Endometrial microvascular endothelial cells (primary cell): ENCODE data around the gene C12orf75. TPM values are rescaled to one million over a fixed set of nuclear protein-coding genes. Genes with fewer than 3 reads are reported as not detected.
"Not testable (repeated sequence)": the region's sequence is repeated elsewhere in the genome, so short reads cannot be mapped to it uniquely, and the experiment has no call there.

Experiments used
- in situ Hi-C: cut with HindIII; loops from 2 replicates; pipeline ENCODE4 v1.10.0; 2017; ENCODE audit warnings: low sequenced_read_pairs, low pct_unique_long_range_greater_than_20kb; ENCODE audit errors: inconsistent ontology term
- total RNA-seq: library from RNA; depleted of rRNA; stranded (reverse); fragments of >200 nt; gene quantifications from one replicate; pipeline ENCODE4 v1.2.3, GENCODE V29; 2015; ENCODE audit errors: inconsistent ontology term

C12orf75 gene
- total RNA-seq, 1 donor from 2014 or later, result 88.9 TPM

DNA sequence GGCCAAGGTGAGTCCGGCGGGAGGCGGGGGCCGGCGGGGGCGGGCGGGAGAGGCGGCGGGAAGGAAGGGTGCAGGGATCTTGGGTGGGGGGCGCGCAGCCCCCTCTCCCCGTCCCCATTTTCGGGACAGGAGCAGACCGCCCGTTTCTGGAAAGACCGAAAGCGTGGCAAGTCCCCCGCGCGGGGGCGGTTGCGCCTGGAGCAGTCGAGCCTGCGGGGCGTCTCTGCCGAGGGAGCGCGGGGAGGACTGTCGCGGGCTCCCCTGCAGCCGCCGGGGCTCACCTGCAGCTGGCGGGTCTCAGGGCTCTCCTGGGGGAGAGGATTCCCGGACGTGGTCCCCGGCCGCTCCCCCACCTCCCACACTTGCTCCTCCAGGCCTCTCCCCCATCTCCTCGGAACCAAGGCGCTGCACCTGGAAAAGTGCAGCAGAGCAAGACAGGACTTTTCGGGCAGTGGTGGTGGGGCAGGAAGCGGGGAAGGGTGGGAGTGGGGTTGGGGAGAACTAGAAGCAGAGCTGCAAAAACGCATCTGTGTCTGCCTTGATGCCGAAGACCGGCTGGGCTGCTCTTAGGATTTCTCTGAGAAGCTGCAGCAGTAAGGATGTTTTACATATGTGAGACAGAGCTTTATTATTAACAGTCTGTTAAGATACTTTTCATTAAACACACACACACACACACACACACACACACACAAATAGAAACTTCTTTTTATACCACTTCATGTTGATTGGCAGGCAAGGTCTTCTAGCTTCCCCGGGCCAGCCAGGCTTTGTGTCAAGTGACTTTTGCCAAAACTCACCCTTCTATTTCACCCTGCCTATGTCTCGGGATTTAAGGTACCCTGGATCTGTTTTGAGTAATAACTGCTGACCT is 677 bp downstream of the C12orf75 start:
- in situ Hi-C loops, result no loop called here

DNA sequence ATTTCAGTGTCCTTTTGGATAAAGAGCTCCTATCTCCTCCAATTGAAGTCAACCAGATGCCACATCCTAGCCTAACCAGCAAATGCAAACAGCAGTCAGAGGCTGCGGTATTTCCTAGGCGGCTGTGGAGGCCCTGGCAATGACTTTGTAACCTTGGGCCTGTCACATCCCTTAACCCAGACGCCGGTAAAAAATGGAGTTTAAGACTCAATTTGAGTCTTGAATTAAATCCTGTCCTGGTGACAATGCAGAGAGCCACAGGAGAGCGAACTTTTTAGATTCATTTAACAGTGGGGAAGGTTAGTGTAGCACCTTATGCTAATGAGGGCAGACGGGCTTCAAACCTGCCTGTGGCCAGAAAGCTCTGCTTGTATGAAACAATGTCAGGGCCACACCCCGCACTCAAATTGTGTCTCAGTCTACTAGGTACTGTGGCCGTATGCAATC is 1.3 kb downstream of the C12orf75 start:
- in situ Hi-C loops, result no loop called here

DNA sequence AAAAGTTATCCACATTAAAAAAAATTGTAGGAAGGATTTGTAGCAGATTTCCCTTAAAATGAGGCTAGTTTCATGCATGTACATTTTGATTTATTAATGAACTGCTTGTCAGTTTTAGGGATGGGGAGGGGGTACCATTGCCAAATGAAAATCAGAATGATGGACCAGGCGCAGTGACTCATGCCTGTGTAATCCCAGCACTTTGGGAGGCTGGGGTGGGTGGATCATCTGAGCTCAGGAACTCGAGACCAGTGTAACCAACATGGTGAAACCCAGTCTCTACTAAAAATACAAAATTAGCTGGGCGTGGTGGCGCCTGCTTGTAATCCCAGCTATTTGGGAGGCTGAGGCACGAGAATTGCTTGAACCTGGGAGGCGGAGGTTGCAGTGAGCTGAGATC is 1.8 kb downstream of the C12orf75 start:
- in situ Hi-C loops, result not testable (repeated sequence)

DNA sequence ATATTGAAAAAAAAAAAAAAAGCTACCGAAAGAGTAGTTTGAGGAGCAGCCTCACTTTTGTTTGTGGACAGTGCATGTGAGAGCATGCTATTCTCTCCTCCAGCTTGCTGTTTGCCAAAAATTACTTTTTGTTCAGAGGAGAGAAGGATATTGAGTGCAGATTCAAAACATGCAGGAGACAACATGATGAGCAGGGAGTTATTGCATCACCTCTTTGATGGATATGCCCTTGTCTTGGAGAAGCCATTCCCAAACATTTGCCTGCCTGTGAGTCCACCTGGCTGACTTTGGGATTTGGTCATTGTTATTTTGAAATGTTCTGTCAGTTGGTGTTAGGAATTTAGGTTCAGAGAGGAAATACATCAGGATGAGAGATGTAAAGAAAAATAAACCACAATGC is 2.4 kb downstream of the C12orf75 start:
- in situ Hi-C loops, result no loop called here

DNA sequence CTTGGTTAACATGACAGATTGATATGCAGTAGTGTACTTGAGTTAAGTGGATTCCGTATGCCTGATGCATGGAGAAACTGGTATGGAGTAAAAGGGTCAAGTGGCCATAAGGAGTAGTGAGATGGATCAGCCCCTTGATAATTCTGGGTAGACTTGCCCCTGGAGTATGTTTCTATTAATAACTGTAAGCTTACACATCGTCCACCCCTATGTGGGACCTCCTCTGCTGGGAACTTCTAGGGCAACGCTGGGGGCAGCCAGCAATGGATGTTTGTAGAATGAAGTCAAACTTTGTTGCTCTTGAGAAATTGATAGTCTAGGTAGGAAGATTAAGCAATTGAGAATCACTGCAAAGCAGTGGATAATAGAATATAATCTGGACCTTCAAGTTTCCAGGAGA is 3.5 kb downstream of the C12orf75 start:
- in situ Hi-C loops, result no loop called here

DNA sequence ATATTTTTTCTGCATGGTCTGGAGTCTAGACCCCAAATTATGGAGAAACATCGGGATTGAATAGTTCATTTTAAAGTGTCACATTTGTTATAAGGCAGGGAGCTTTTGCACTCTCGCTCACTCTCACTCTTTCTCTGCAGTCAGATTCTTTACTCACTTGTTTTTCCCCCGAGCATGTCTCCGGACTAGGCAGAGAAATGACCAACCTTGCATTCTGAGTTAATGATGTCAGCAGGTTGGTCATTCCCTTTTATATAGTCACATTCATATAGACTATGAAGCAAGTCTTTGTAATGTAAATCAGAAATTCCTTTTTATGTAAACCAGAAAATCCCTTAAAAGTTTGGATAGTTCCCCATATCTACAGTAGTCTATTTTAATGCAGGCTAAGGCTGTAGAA is 4.1 kb downstream of the C12orf75 start:
- in situ Hi-C loops, result no loop called here

DNA sequence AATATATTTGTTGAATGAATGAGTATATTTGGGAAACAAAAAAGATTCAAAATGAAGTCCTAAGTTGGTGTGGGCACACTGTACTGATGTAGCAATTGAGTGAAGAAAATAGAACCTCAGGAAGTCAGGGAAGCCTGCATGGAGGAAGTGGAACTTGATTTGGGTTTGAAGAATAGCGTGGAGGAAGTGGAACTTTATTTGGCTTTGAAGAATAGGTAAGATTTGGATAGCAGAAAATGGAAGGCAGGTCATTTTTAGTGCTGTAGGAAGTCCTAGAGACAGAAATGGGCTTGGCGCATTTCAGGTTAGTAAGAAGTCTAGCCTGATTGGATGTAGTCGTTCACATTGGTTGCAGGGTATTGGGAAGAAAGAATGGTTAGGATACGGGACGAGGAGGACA is 5.4 kb downstream of the C12orf75 start:
- in situ Hi-C loops, result no loop called here

DNA sequence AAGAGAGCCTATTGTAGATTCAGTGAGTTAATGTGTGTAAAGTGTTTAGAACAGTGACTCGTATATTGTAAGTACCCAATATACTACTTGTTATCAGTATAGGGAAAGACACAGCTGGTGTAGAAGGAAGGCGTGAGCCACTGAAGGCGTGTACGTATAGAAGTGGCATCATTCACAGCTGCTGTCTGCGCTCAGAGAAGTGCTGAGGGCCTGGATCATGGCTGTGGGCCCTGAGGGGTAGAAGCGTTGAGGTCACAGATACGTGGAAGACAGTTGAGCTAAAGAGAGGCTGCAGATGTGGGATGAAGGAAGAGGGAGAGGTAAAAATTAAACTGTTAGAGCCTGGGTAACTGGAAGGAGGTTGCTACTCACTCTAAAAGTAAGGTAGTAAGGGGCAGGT is 5.9 kb downstream of the C12orf75 start:
- in situ Hi-C loops, result no loop called here

DNA sequence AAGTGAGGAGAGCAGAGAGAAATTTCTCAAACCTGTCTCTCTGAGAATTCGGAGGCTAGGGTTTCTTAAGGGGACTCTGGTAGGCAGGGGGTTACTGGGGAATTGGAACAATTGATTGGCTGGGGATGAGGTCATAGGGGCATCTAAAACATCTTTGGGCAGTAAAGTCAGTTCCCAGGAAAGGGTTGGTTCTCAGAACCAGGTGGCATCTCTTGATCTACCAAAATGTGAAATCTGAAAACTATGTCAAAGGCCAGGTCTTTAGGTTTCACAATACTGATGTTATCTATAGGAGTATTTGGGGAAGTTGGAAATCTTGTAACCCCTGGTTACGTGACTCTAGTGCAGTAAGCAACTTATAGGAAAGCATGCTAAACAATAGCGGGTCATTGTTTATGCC is 6.9 kb downstream of the C12orf75 start:
- in situ Hi-C loops, result no loop called here

DNA sequence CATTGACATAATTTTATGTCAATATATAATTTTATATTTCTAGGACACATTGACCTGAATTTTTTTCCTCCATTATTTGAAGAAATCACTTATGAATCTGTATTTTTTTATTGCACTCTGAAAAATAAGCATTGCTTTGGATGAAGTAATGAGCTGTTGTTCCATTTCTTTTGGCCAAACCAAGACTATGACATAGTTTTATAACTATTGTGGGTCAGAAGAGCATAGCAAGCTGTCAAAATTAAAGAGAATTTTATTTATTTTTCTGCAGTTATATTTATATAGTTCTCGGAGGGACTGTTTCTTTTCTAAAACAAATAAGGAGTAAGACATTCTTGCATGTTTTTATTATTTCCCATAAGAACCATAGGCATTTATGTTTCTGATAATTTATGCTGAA is 8.5 kb downstream of the C12orf75 start:
- in situ Hi-C loops, result no loop called here

DNA sequence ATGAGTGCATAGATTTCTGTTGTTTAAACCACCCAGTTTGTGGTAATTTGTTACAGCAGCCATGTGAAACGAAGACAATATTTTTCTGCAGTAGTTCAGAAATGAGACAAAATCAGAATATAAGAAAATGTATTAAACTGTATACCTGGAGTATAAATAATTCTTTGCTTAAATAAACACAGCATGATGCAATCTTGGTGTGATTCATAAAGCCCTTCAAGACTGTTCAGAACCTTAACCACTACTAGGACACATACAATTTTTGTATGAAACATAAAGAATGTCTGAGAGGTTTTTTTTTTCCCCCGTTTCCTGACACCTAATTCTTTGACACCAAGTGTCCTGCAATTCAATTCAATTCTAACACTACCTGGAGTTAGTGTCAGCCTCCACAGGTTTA is 10.5 kb downstream of the C12orf75 start:
- in situ Hi-C loops, result no loop called here

DNA sequence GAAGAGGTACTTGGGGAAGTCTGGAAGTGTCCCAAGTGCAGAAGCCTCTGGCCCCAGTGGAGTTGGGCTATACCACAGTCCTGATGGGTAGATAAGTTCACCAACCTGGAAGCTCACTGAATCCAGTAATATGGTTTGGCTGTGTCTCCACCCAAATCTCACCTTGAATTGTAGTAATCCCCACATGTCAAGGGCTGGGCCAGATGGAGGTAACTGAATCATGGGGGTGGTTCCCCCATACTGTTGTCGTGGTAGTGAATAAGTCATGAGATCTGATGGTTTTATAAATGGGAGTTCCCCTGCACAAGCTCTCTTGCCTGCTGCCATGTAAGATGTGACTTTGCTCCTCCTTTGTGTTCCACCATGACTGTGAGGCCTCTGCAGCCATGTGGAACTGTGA is 11.1 kb downstream of the C12orf75 start:
- in situ Hi-C loops, result not testable (repeated sequence)

DNA sequence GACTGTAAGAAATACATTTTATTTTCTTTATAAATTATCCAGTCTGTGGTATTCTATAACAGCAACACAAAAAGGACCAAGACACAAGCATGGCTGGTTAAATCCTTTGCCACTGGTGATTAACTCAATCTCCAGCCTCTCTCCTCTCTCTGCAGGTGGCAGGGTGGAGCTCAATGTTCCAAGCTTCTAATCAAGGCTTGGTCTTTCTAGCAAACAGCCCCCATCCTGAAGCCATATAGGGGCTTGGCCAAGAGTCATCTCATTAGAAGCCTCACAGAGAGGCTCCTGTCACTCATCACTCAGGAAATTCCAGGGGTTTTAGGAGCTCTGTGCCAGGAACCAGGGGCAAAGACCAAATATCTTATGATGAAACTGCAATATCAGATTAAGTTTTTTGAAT is 12.0 kb downstream of the C12orf75 start:
- in situ Hi-C loops, result no loop called here

DNA sequence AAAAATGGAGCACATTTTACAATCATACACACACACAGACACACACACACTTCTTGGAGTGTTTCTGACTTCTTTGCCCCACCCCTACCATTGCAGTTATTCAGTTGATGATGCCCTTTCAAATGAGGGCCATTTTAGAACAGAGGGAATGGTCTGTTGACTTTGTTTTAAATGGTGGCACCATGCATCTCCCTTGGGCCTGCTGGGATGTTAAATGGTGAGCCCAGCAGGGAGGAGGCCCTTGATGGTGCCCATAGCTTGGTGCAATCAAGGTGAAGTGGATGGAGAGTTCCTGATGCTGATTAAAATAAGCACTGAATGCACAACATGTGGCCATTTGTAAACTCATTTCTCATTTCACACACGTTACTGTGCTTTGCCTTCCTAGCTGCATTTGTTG is 13.3 kb downstream of the C12orf75 start:
- in situ Hi-C loops, result no loop called here

DNA sequence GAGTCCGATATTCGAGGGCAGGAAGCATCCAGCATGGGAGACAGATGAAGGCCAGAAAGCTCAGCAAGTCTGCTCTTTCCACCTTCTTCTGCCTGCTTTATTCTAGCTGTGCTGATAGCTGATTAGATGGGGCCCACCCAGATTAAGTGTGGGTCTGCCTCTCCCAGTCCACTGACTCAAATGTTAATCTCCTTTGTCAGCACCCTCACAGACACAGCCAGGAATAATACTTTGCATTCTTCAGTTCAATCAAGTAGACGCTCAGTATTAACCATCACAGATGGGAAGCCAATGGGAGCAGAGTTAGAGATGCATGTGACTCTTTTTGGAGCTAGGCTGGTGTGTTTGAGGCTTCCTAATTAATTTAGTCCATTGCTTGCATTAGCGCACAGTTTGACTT is 17.0 kb downstream of the C12orf75 start:
- in situ Hi-C loops, result no loop called here

DNA sequence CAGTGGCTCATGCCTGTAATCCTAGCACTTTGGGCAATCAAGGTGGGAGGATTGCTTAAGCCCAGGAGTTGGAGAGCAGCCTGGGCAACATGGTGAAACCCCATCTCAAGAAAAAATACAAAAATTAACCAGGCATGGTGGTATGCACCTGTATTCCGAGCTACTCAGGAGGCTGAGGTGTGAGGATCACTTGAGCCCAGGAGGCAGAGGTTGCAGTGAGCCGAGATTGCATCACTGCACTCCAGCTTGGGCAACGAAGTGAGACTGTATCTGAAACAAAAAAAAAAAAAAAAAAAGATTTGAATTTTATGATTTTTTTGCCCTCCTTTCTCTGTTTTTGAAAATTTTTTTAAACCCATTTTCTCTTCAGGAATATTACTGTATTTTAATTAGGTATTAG is 17.7 kb downstream of the C12orf75 start:
- in situ Hi-C loops, result no loop called here

DNA sequence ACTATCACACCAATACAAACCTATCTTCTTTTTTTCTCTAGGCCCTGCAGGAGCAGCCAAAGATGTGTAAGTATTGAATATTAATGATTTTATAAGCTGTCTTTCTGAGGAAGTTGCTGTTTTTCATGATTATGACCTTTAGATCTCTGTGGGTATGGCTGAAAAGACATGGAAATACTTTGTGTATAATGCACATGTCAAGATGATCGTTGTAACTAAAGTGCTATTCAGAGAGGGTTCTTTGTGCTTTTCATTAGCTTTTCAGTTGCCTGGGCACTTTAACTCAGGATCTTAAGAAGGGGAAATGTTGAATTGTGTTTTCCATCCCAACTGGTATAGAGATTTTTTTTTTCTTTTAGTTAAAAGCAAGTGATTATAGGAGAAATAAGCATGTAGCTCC is 18.1 kb downstream of the C12orf75 start:
- in situ Hi-C loops, result no loop called here

DNA sequence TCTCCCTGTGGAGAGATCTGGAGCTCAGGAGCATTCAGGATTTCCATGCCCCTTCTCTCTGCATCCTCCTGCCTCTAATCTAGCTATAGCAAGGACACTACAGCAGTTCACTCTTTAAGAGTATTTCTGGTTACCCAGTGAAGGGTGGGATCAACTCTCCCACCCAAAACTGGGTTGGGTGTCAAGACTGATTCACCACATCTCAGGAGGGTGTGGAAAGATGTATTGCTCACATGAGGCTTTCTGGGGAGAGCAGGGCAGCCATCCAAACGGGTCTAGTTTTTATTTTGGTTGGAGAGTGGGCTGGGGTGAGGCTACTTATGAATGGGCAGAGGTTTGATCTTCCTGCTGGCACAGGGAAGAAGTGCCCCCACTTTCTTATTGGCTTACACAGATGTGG is 18.6 kb downstream of the C12orf75 start:
- in situ Hi-C loops, result no loop called here

DNA sequence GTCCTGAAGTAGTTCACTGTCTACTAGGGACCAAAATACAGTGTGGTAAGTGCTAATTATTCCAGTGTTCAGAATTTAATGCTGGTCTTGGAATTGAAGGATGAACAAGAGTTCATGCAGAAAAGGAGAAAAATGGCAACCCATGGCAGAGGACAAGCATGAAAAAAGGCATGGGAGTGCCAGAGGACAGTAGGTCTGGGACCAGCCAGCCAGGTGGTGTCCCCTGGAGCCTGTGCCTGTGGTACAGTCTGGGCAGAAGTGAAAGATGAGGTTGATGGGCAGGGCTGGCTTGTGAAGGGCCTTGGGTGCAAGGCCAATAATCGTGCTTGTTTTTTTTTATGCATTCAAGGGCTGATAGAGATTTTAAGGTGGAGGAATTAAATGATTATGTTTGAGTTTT is 21.0 kb downstream of the C12orf75 start:
- in situ Hi-C loops, result no loop called here

DNA sequence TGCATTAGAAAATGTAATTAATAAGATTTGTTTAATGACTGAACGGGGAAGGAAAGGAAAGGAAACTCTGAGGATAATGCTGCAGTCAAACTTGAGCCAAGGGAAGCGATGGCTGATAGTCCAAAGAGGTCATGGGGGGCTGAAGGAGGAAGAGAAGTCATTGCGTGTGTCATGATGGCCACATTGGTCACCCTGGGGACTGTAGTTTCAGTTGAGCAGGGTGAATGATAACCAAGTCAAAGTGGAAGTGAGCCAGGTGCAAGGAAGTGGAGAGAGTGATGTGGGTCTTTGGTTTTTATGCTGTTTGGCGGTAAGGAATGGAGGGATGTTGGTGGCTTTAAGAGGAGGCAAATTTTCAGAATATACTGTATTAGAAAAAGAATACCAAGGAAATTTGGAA is 21.6 kb downstream of the C12orf75 start:
- in situ Hi-C loops, result no loop called here
